GM21390 (cell line): Measurements from ENCODE around the gene BAD.
"Not testable (repeated sequence)": the region's sequence is repeated elsewhere in the genome, so short reads cannot be mapped to it uniquely, and the experiment has no call there.

Source experiments
- ATAC-seq: cut with Tn5 transposase; IDR thresholded peaks from one replicate; pipeline ENCODE4 v1.9.1; 2021; ENCODE audit not compliant: unreplicated experiment

The BAD gene

DNA sequence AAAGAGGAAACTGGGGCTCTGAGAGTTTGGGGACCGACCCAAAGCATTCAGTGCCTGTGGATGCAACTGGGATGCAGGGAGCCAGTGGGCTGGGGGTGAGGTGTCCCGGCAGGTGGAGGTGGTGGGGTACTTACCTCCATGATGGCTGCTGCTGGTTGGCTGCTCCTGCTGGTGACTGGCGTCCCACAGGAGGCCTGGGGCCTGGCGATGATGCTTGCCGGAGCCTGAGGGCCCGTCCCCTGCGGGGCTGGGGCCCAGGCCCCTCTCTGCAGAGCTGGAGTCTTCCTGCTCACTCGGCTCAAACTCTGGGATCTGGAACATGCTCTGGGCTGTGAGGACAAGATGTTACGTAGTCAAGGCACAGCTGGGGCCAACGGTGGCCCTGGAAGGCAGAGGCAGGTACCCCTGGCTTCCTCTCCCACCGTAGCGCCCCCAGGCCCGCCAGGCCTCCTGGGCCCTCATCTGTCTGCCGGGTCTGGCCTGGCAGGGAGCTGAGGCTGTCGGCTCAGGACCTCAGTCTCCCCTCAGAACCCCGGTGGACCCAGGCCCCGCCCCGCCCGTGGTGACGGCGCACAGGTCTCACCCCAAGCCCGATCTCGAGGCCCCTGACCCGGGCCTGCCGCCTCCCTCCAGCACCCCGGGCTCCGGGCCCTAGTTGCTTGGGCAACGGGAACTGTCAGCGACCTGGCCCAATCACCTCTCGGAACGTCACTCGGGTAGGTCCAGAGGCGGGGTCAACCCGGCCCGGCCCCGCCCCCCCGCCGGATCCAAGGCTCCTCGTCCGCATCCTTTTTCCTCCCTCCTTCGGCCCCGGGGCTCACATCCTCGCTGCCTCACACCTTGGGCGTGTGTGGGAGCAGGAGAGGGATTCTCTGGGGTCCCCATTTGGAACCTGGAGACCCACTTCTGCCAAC lies at the start of gene BAD:
Gene BAD (minus strand): TSS at position 618 of the 914 bp plus-strand sequence. CDS start 297 bp downstream, at position 321.
- peak; percentile 69 for ATAC-seq

DNA sequence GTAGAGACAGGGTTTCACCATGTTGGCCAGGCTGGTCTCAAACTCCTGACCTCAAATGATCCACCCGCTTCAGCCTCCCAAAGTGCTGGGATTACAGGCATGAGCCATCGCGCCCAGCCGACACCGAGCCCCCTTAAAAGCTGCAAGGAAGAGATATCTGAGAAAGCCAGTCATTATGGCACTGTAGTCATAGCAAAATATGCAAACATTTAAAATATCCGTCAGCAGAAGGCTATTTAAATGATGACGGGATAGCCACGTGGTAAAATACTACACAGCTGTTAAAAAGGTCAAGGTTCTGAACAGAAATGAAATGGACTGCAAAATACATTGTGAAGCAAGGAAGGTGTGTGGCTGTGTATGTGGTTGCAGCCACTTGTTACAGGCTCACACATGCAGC lies 49.1 kb upstream of the BAD start:
- ATAC-seq: no peak

DNA sequence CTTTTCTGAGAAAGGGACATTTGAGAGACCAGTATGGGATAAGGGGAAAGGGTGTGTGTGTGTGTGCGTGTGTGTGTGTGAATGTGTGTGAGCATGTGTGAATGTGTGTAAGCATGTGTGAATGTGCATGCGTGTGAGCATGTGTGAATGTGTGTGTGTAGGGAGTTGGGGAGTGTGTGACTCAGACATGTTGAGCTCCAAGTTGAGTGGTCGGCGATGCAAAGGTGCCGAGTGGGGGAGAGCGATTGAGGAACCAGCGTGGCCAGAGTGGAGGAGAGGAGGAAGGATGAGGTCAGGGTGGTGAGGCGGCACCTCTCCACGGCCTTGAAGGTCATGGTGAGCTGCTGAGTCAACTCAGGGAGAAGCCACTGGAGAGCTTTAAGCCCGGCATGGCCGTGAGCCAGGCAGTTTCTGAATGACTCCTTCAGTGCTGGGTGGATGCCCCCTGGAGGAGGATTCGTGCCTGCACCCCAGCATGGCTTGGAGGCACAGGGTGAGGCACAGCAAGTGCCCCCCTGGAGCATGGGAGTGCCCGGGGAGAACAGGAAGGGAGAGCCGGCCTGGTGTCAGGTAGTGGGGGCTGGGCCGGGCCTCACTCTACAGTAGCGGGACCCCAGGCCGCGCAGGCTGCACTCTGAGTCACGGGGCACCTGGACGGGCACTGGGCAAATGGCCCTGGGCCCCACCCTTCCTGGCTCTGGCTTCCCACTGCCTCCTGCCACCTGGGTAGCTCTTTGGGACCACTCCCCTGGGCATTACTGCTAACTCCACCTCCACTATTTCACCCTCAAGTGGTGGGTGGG lies 47.3 kb upstream of the BAD start:
- peak; percentile 48 for ATAC-seq

DNA sequence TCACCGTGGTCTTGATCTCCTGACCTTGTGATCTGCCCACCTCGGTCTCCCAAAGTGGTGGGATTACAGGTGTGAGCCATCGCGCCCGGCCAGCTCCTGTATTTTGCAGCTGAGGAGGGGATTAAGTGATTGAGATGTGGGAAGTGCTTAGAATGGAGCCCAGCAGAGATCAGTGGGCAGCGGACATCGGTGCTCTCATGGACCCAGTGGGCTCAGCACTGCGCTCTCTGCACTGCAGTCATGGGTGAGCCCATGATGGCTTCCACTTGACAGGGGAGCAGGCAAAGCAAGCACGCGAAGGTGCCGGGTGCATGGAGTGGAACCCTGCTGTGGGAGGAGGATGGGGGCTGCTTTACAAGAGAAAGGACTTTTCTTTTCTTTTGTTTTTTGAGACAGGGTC lies 46.4 kb upstream of the BAD start:
- no peak for ATAC-seq

DNA sequence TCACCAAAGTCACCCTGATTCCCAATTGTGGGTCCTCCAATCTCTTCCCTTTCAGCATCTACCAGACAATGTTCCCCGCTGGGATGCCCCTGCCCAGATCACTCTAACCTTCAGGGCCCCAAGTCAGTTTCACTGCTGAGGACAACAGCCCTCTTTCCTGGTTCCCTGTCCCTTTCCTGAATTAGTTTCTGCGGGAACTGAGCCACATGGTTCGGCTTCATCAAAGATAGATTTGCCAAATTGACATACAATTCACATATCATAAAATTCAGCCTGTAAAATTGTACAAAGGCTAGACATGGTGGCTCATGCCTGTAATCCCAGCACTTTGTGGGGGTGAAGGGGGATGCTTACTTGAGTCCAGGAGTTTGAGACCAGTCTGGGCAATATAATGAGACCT lies 43.5 kb upstream of the BAD start:
- ATAC-seq: no peak

DNA sequence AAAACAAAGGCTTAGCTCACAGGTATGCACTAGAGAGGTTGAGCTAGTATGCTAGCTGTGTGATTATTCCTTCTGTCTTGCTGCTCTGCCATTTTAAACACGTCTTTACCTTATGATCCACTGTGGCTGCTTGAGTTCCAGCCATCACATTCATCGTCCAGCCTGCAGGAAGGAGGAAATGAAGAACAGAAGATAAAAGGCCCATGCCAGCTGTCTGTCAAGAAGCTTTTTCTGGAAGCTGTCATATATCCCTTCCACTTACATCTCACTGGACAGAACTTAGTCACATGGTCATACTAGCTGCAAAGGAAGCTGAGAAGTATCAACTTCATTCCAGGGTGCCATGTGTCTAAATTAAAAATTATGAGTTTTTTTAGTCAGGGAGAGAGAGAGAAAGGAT lies 42.9 kb upstream of the BAD start:
- no peak for ATAC-seq

DNA sequence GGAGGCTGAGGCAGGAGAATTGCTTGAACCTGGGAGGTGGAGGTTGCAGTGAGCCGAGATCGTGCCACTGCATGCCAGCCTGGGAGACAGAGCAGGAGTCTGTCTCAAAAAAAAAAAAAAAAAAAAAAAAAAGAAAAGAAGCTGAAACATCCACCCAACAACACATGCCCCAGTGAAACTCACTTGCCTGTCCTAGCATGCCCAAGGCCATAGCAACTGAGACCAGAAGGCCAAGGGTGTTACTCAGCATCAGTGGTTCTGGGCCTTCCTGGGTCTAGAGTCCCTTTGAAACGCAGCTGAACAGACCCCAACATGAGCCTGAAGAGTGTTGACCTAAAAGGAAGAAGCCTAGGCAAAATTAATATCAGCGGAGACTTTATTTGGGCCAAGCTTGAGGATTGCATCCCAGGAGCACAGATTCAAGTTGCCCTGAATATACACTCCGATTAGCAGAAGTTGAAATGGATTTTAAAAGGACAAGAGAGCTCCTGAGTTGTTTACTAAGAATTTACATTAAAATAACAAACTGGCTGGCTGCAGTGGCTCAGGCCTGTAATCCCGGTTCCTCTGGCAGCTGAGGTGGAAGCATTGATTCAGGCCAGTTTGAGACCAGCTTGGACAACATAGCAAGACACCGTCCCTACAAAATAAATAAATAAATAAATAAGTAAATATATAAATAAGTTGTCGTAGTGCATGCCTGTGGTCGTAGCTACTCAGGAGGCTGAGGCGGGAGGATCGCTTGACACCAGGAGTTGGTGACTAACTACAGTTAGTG lies 40.4 kb upstream of the BAD start:
- ATAC-seq: no peak

DNA sequence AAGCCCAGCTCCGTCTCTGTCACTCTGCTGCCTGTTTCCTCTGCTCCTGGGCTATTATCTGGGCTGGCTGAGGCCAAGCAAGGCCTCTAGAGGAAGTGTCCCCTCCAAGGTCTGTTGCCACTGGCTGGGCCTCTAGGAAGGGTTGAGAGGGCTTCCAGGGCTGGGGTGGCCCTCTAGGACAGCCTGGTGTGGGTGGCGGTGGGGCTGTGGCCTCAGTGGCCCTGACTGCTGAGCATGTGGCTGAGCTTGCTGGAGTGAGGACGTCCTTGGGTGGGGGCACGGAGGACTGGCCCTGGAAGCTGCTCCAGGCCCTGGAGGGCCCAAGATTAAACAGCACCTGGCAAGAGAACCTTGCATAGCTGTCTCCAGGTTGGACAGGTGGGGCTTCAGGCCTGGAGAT lies 39.5 kb upstream of the BAD start:
- not testable (repeated sequence) for ATAC-seq

DNA sequence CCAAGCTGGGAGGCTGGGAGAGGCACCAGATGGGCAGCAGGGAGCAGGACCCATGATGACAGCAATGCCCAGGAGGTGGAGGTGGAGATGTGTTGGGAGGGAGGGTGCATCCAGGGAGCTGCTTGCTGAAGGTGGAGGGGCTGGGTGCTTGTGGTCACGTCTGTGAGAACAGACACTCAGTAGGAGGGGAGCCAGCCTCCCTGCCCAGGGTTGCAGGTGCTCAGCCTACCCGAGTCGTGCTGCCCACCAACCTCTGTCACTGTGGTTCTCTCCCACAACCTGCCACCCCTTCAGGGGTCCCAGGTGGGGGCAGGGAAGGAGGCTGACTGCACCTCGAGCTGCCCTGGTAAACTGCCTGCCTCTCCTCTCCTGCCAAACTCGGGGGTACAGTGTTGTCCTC lies 38.9 kb upstream of the BAD start:
- ATAC-seq: no peak

DNA sequence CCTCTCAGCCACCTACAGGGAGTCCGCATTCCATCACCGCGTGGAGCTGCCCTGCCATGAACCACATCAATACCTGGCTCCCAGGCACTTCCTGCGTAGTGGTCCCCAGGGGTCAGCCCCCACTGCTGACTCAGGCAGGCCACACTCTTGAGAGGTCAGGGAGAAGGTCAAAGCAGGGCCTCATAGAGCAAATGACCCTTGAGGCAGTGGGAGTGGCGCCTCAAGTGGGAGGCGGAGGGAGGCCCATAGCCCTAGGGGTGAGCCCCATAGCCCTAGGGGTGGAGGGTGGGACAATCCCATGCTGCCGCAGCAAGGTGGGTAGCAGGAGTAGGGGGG lies 38.4 kb upstream of the BAD start:
- no peak for ATAC-seq

DNA sequence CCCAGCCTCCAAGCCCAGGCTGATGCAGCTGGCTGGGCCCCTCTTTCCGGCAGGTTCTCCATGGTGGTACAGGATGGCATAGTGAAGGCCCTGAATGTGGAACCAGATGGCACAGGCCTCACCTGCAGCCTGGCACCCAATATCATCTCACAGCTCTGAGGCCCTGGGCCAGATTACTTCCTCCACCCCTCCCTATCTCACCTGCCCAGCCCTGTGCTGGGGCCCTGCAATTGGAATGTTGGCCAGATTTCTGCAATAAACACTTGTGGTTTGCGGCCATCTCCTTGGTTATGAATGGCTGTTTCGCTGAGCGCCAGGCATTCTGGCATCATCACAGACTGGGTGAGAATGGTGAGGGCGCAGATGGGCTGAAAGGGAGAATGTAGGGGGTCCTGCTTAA lies 37.1 kb upstream of the BAD start:
- ATAC-seq: no peak

DNA sequence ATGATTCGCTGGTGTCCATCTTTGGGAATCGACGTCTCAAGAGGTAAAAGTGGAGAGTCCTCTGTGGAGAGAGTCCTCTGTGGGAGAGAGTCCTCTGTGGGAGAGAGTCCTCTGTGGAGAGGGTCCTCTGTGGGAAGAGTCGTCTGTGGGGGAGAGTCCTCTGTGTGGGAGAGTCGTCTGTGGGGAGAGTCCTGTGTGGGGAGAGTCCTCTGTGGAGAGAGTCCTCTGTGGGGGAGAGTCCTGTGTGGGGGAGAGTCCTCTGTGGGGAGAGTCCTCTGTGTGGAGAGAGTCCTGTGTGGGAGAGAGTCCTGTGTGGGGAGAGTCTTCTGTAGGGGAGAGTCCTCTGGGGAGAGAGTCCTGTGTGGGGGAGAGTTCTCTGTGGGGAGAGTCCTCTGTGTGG lies 36.6 kb upstream of the BAD start:
- no peak for ATAC-seq

DNA sequence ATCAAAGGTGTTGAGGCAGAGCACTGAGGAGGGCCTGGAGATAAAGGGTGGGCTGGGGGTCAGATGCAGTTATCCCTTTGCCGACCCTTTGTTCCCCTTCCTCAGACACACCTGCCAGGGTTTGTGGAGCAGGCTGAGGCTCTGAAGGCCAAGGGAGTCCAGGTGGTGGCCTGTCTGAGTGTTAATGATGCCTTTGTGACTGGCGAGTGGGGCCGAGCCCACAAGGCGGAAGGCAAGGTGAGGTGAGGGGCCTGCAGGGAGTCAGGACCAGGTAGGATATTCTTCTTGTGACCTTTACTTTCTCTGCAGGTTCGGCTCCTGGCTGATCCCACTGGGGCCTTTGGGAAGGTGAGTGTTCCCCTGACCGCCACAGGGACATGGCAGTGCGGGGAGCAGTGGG lies 36.1 kb upstream of the BAD start:
- no peak for ATAC-seq

DNA sequence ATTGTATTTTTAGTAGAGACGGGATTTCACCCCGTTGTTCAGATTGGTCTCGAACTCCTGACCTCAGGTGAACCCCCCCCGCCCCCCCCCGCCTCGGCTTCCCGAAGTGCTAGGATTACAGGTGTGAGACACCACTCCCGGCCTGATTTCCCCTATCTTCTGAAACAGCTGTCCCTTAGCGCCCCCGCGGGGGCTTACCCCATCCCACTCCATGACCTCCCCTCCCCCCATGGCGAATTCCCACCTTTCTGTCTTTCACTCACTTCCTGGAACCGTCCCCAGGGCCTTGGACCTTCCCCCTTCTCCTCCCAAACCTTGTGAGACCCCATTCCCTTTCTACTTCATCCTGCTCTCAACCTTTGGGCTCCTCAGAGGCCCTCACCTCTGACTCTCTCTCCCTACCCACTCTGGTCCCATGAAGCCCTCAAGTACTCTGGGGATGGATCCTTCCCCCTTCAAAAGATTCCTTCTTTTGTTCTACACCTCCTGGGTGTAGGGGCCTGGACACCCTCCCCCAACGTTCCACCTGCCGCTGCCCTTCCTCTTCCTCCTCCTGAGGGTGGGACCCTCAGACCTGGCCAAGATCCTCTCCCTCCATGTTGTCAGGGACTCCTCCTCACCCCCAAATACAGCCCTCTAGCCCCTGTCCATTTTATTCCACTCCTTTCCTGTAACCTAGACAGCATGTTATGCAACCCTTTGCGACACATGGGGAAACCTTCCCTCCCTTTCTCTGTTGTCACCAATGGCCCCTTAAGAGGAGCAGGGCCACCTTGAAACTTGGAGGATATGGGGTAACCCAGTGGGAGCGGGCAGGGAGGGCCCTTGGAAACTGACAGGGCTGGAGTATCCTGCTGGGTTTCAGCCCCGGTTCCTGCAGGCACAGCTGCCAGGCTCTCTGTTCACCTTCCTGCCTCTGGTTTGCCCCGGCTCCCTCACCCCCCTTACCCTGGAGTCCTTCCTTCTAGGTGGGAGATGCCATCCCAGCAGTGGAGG lies 34.6 kb upstream of the BAD start:
- ATAC-seq: no peak

DNA sequence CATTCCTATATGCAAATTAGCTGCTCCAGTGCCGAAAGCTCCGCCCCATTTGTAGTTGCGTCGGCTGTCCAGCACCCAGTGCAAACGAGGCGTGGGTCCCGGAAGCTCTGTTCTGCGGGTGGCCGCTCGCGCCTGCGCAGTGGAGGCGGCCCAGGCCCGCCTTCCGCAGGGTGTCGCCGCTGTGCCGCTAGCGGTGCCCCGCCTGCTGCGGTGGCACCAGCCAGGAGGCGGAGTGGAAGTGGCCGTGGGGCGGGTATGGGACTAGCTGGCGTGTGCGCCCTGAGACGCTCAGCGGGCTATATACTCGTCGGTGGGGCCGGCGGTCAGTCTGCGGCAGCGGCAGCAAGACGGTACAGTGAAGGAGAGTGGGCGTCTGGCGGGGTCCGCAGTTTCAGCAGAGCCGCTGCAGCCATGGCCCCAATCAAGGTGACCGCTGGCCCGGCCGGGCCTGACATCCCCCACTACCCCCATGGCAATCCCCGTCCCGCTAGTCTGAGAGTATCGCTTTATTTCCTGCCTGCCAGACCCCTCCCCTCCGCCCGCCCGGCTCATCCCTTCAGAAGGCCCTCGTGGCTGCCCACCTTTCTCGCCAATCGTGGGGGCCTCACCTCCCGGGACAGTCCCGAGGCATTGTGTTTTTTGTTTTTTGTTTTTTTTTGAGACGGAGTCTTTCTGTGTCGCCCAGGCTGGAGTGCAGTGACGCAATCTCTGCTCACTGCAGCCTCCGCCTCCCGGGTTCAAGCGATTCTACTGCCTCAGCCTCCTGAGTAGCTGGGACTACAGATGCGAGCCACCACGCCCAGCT lies 33.7 kb upstream of the BAD start, which contains the start of gene PRDX5:
Gene PRDX5 (plus strand): TSS at position 161 of the 805 bp plus-strand sequence. CDS start 95 bp downstream, at position 256.
- ATAC-seq: peak; percentile 65

DNA sequence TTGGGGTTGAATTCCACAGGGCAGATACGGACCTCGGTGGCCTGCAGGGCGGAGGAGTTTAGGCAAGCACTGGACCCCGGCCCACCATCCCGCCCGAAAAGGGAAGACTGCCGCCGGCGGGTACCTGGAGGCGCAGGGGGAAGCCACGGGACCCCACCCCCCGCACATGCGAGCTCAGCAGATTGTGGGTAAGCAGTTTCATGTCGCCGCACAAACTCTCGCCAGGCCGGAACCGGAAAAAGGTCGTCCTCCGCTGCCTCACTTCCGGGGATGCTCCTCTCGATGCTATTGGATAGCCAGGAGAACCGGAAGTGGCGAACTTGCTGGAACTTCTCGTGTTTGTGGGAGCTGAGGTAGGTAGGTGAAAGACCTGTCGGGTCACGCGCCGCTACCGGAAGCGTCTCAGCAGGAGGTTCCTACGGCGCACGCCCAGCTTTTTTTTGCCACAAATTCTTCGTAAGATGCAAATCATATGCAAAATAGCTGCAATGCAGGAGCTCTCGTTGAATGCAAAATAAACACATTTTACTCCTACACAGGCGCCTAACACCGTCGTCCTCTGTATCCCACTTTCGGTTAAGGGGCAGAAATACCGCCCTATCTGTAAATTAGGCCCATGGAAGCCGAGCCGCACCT lies 33.0 kb upstream of the BAD start, which contains the start of gene TRMT112:
Gene TRMT112 (minus strand): TSS at position 235 of the 636 bp plus-strand sequence. CDS start 33 bp downstream, at position 202.
- peak; percentile 53 for ATAC-seq

DNA sequence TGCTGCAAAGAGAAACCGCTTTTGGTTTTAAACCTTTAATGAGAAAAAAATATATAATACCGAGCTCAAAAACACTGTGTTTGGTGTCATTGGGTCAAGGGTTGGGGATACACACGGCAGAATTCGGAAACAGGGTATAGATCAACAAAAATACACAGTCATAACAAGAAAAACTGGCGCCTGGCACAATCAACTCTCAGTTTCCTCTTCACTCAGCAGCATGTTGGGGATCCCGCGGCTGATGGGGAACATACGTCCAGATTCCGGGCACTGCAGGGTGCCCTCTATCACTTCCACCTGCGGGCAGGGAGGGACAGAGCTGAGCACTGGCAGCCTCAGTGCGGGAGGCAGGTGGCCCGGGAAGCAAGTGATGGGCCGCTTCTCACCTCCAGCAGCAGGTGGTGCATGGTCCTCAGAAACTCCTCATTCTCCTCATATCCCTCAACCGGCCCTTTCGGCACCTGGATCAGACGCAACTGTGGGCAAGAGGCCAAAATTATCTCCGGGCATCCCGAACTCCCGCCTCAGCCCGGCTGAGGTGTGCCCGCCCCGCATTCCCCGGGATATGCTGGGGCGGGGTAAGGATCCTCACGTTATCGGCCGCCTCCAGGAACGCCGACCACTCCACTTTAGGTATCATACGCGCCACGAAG lies 32.3 kb upstream of the BAD start:
- ATAC-seq: peak; percentile 6
